RPMI8226 (cell line): ENCODE results near the gene RAPH1.

ENCODE experiments used
- DNase-seq: peaks from one replicate; pipeline ENCODE4 v3.0.0-alpha.2; 2015

The RAPH1 gene

GRCh38 chr2:203347375-203347774 is 187.7 kb downstream of the RAPH1 start:
- no peak for DNase-seq

GRCh38 chr2:203346612-203347011 is 188.5 kb downstream of the RAPH1 start:
- no peak for DNase-seq

- DNase-seq = no peak
These were observed 190.4 kb downstream of the RAPH1 start for GRCh38 chr2:203344667-203345066.
